ENCODE data around the gene PICK1. TPM values are rescaled to one million over a fixed set of nuclear protein-coding genes. Genes with fewer than 3 reads are reported as not detected.
A peak's percentile ranks its signal among the peaks of the same experiment; 100 is the strongest.
"Not testable (repeated sequence)": the region's sequence is repeated elsewhere in the genome, so short reads cannot be mapped to it uniquely, and the experiment has no call there.

The PICK1 gene
- total RNA-seq, 2 experiments from 2014 or later = 12.5 to 15.9 TPM

- H3K36me3 Mint-ChIP-seq = no peaks in the 10 kb centered on the region
- CTCF ChIA-PET = interaction anchor here (0.8 to 1.7 kb wide), 3 partner anchors 10 to 57 kb away, joined by 3 to 4 read pairs (median 3); no protein-coding TSS in a partner anchor
- ATAC-seq (peak; percentile 37), DNase-seq (no peak)
- peak overlapping the region; percentile 69 for H3K27ac Mint-ChIP-seq
- peaks cover 12% of the 10 kb centered on the region for H3K4me1 Mint-ChIP-seq
- H3K4me3 Mint-ChIP-seq = no peak overlapping the region
- no peaks in the 10 kb centered on the region for H3K9me3 Mint-ChIP-seq (ENCODE audit: low read depth)
- H3K27me3 Mint-ChIP-seq = no peaks in the 10 kb centered on the region
Observed at GRCh38 chr22:38109371-38110001, 52.3 kb downstream of the PICK1 start.

GRCh38 chr22:38110008-38110862 lies 53.0 kb downstream of the PICK1 start, which contains the start of gene BAIAP2L2:
Gene BAIAP2L2 (minus strand): TSS chr22:38110684. CDS start chr22:38110525, 159 bp downstream.
- H3K27me3 Mint-ChIP-seq = no peaks in the 10 kb centered on the region
- H3K4me3 Mint-ChIP-seq = no peak within 1 kb of the TSS
- H3K27ac Mint-ChIP-seq = peak within 1 kb of the TSS; percentile 69
- no peaks in the 10 kb centered on the region for H3K9me3 Mint-ChIP-seq (ENCODE audit: low read depth)
- DNase-seq (no peak), ATAC-seq (no peak)
- peaks cover 5% of the 10 kb centered on the region for H3K4me1 Mint-ChIP-seq
- no peaks in the 10 kb centered on the region for H3K36me3 Mint-ChIP-seq
- CTCF ChIA-PET = interaction anchor here (0.8 to 1.7 kb wide), 3 partner anchors 11 to 58 kb away, joined by 3 to 4 read pairs (median 3); no protein-coding TSS in a partner anchor

- no peak for ATAC-seq
- Mint-ChIP-seq H3K27me3 (no peaks in the 10 kb centered on the region), H3K4me3 (no peak overlapping the region), H3K9me3 (ENCODE audit: low read depth) (no peaks in the 10 kb centered on the region), H3K4me1 (peaks cover 1% of the 10 kb centered on the region), H3K27ac (no peak overlapping the region), H3K36me3 (no peaks in the 10 kb centered on the region)
- CTCF ChIA-PET = interaction anchor here (0.7 kb wide), 1 partner anchor 13 kb away, joined by 3 read pairs; no protein-coding TSS in a partner anchor
- DNase-seq = no peak
Observed at GRCh38 chr22:38110863-38111852, 54.0 kb downstream of the PICK1 start.

GRCh38 chr22:38111925-38112355 lies 54.7 kb downstream of the PICK1 start:
- Mint-ChIP-seq H3K4me3 (no peak overlapping the region), H3K36me3 (no peaks in the 10 kb centered on the region), H3K9me3 (ENCODE audit: low read depth) (no peaks in the 10 kb centered on the region), H3K27me3 (no peaks in the 10 kb centered on the region), H3K27ac (no peak overlapping the region), H3K4me1 (peaks cover 1% of the 10 kb centered on the region)
- ATAC-seq = no peak
- DNase-seq = no peak
- CTCF ChIA-PET = interaction anchor here (0.7 to 1.3 kb wide), 2 partner anchors 14 to 92 kb away, joined by 3 read pairs; no protein-coding TSS in a partner anchor

- Mint-ChIP-seq H3K4me3 (no peak overlapping the region), H3K4me1 (peaks cover 1% of the 10 kb centered on the region), H3K27ac (no peak overlapping the region), H3K27me3 (no peaks in the 10 kb centered on the region), H3K36me3 (no peaks in the 10 kb centered on the region), H3K9me3 (ENCODE audit: low read depth) (no peaks in the 10 kb centered on the region)
- DNase-seq (no peak), ATAC-seq (no peak)
- CTCF ChIA-PET = interaction anchor here (0.6 to 3.1 kb wide), 3 partner anchors 13 to 91 kb away, joined by 3 to 16 read pairs (median 3); no protein-coding TSS in a partner anchor
Observed at GRCh38 chr22:38112381-38112780, 55.2 kb downstream of the PICK1 start.

- Mint-ChIP-seq H3K36me3 (no peaks in the 10 kb centered on the region), H3K9me3 (ENCODE audit: low read depth) (no peaks in the 10 kb centered on the region), H3K27ac (no peak overlapping the region), H3K4me1 (peaks cover 2% of the 10 kb centered on the region), H3K4me3 (no peak overlapping the region), H3K27me3 (no peaks in the 10 kb centered on the region)
- ATAC-seq (peak; percentile 92), DNase-seq (peak; percentile 85)
- CTCF ChIA-PET = interaction anchor here (0.6 to 3.5 kb wide), 39 partner anchors 9 to 404 kb away, joined by 3 to 27 read pairs (median 3); no protein-coding TSS in a partner anchor
Observed at GRCh38 chr22:38114484-38115398, 57.5 kb downstream of the PICK1 start.

DNA sequence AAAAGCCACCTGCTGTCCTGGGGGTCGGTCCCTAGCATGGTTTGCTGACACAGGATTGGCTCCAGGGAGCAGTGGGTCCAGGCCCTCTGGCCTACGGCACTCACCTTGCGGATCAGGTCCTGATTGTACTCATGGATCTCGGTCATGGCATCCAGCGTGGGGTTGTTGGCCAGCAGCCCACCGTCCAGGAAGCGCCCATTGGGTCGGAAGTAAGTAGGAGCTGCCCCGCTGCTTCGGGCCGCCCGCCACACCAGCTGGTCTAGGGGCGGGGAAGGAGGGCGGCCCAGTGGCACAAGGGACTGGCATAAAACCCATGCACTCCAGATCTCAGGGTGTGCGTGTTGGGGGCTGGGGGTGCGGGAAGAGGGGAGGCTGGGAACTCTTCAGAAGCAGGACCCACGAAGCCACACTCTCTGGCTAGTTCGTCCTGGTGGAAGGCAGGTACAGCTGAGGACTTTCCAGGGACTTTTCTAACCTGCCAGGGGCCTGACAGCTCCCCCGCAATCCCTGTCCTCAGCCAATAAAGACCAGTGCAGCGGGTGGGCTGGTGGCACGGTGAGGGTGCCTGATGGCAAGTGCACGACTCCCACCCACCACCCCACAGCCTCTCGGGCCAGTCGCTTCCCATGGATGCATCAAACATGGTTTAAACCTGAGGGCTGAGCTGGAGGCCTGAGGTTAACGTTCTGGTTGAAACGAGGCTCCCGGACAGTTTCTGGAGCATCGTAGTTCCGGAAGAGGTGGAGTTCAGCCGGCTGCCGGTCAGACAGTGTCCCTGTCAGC lies 58.4 kb downstream of the PICK1 start:
- no peaks in the 10 kb centered on the region for H3K36me3 Mint-ChIP-seq
- H3K27me3 Mint-ChIP-seq = no peaks in the 10 kb centered on the region
- DNase-seq (no peak), ATAC-seq (no peak)
- H3K4me3 Mint-ChIP-seq = no peak overlapping the region
- peaks cover 3% of the 10 kb centered on the region for H3K4me1 Mint-ChIP-seq
- CTCF ChIA-PET = interaction anchor here (0.9 to 3.5 kb wide), 9 partner anchors 16 to 177 kb away, joined by 3 to 27 read pairs (median 6); no protein-coding TSS in a partner anchor
- no peak overlapping the region for H3K27ac Mint-ChIP-seq
- H3K9me3 Mint-ChIP-seq (ENCODE audit: low read depth) = no peaks in the 10 kb centered on the region

GRCh38 chr22:38117556-38117955 lies 60.4 kb downstream of the PICK1 start:
- H3K4me3 Mint-ChIP-seq; H3K4me1 Mint-ChIP-seq; ATAC-seq; DNase-seq; H3K27ac Mint-ChIP-seq; CTCF ChIA-PET; H3K9me3 Mint-ChIP-seq (ENCODE audit: low read depth); H3K27me3 Mint-ChIP-seq; H3K36me3 Mint-ChIP-seq: not testable (repeated sequence)

DNA sequence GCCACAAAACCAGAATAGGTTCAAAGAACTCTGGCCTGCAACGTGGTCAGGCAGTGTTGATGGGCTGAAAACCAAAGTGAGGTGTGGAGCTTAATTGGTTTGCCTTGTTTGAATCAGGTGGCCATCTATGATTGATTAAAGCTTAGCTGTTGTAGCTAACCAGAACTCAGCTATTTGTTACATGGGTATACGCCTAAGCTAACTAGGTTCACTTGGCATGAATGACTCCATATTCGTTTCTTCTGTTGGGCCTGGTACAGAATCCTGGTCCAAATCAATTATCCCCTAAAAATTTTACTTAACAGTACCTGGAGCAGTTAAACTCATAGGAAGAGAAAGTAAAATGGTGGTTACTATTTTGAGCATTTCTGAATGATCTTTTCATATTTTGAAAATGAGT lies 61.0 kb downstream of the PICK1 start:
- no peaks in the 10 kb centered on the region for H3K27me3 Mint-ChIP-seq
- H3K4me1 Mint-ChIP-seq = peaks cover 3% of the 10 kb centered on the region
- DNase-seq (no peak), ATAC-seq (no peak)
- no peaks in the 10 kb centered on the region for H3K9me3 Mint-ChIP-seq (ENCODE audit: low read depth)
- no peaks in the 10 kb centered on the region for H3K36me3 Mint-ChIP-seq
- H3K4me3 Mint-ChIP-seq = no peak overlapping the region
- CTCF ChIA-PET = interaction anchor here (0.8 kb wide), 1 partner anchor 84 kb away, joined by 3 read pairs; the partner anchor contains the start of gene MAFF
- H3K27ac Mint-ChIP-seq = no peak overlapping the region

GRCh38 chr22:38118747-38119146 lies 61.5 kb downstream of the PICK1 start:
- not testable (repeated sequence) for H3K4me1 Mint-ChIP-seq; H3K36me3 Mint-ChIP-seq; DNase-seq; H3K9me3 Mint-ChIP-seq (ENCODE audit: low read depth); H3K27me3 Mint-ChIP-seq; H3K27ac Mint-ChIP-seq; ATAC-seq; H3K4me3 Mint-ChIP-seq
- CTCF ChIA-PET = interaction anchor here (0.8 kb wide), 1 partner anchor 83 kb away, joined by 3 read pairs; the partner anchor contains the start of gene MAFF

- ATAC-seq (no peak), DNase-seq (no peak)
- CTCF ChIA-PET = no interaction called here
- Mint-ChIP-seq H3K4me3 (no peak overlapping the region), H3K36me3 (no peaks in the 10 kb centered on the region), H3K4me1 (peaks cover 7% of the 10 kb centered on the region), H3K27me3 (no peaks in the 10 kb centered on the region), H3K27ac (no peak overlapping the region), H3K9me3 (ENCODE audit: low read depth) (no peaks in the 10 kb centered on the region)
Observed at GRCh38 chr22:38120359-38121110, 63.3 kb downstream of the PICK1 start.
